Keratinocyte (primary cell): ENCODE measurements around the gene FLNB.

Experiments
- EZH2 ChIP-seq: IDR thresholded peaks from one replicate; pipeline ENCODE4 v1.6.1; 2012; ENCODE audit warnings: inconsistent platforms, mild to moderate bottlenecking, low read length, moderate library complexity
- TF ChIP-seq, protein P1 (sequence below), 3 experiments: IDR thresholded peaks in 1 of 3; conservative IDR thresholded peaks in 1 of 3; optimal IDR thresholded peaks in 1 of 3; 2 replicates in 2 of 3; 3 replicates in 1 of 3; pipeline versions ENCODE3 to v1.5.1; 2011; ENCODE audit warnings: low read length in 3 of 3, mild to moderate bottlenecking in 3 of 3, moderate library complexity in 2 of 3, control low read depth in 1 of 3, inconsistent platforms in 1 of 3; ENCODE audit not compliant: insufficient read depth in 2 of 3; ENCODE audit errors: extremely low read depth in 1 of 3

DNA sequence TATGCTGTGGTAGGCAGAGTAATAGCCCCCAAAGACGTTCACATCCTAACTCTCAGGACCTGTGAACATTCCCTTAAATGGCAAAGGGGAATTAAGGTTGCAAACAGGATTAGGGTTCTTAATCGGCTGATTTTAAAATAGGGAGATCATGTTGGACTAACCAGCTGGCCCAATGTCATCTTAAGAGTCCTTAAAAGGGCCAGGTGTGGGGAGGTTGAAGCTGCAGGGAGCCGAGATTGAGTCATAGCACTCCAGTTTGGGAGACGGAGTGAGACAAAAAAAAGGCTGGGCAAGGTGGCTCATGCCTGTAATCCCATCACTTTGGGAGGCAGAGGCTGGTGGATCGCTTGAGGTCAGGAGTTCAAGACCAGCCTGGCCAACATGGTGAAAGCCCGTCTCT is 1.6 kb upstream of the FLNB start:
- TF ChIP-seq, protein P1, sequence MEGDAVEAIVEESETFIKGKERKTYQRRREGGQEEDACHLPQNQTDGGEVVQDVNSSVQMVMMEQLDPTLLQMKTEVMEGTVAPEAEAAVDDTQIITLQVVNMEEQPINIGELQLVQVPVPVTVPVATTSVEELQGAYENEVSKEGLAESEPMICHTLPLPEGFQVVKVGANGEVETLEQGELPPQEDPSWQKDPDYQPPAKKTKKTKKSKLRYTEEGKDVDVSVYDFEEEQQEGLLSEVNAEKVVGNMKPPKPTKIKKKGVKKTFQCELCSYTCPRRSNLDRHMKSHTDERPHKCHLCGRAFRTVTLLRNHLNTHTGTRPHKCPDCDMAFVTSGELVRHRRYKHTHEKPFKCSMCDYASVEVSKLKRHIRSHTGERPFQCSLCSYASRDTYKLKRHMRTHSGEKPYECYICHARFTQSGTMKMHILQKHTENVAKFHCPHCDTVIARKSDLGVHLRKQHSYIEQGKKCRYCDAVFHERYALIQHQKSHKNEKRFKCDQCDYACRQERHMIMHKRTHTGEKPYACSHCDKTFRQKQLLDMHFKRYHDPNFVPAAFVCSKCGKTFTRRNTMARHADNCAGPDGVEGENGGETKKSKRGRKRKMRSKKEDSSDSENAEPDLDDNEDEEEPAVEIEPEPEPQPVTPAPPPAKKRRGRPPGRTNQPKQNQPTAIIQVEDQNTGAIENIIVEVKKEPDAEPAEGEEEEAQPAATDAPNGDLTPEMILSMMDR (optimal IDR thresholded peaks at IDR 0.05 in 1 of 3, IDR thresholded peaks at IDR 0.05 in 1 of 3, conservative IDR thresholded peaks at IDR 0.05 in 1 of 3; ENCODE audit: extremely low read depth in 1 of 3, insufficient read depth in 2 of 3, low read length in 3 of 3): no peak
- no peak for TF ChIP-seq EZH2
